Muscle layer of duodenum (tissue), 2 donors: ENCODE measurements around the gene NAMPT.
"Not testable (repeated sequence)": the region's sequence is repeated elsewhere in the genome, so short reads cannot be mapped to it uniquely, and the experiment has no call there.

ENCODE experiments used
- H3K27ac ChIP-seq: one replicate; pipeline ENCODE4 v1.7.0; 2013; ENCODE audit warnings: mild to moderate bottlenecking, low read length
- H3K27me3 ChIP-seq: one replicate; pipeline ENCODE4 v1.7.0; 2013; ENCODE audit warnings: low read depth, mild to moderate bottlenecking, control low read depth, low read length
- H3K36me3 ChIP-seq, 2 donors: one replicate each; pipeline ENCODE4 v1.7.0; 2013; ENCODE audit warnings: low read length in 2 of 2, control low read depth in 1 of 2, mild to moderate bottlenecking in 1 of 2; ENCODE audit not compliant: insufficient read depth in 2 of 2, control insufficient read depth in 1 of 2
- H3K4me1 ChIP-seq, 2 donors: one replicate each; pipeline ENCODE4 v1.7.0; 2013; ENCODE audit warnings: low read length in 2 of 2, mild to moderate bottlenecking in 2 of 2, control low read depth in 1 of 2, moderate library complexity in 1 of 2; ENCODE audit not compliant: insufficient read depth in 2 of 2, control insufficient read depth in 1 of 2
- H3K4me3 ChIP-seq, 2 donors: one replicate each; pipeline ENCODE4 v1.7.0; 2013; ENCODE audit warnings: low read length in 2 of 2, low read depth in 1 of 2, mild to moderate bottlenecking in 1 of 2
- H3K9me3 ChIP-seq, 2 donors: one replicate each; pipeline ENCODE4 v1.7.0; 2013; ENCODE audit warnings: low read length in 2 of 2, control low read depth in 1 of 2, mild to moderate bottlenecking in 1 of 2; ENCODE audit not compliant: control insufficient read depth in 1 of 2
- donor health status: healthy.

NAMPT gene

DNA sequence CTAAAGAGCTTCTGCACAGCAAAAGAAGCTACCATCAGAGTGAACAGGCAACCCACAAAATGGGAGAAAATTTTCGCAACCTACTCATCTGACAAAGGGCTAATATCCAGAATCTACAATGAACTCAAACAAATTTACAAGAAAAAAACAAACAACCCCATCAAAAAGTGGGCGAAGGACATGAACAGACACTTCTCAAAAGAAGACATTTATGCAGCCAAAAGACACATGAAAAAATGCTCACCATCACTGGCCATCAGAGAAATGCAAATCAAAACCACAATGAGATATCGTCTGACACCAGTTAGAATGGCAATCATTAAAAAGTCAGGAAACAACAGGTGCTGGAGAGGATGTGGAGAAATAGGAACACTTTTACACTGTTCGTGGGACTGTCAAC, 13.4 kb upstream of the NAMPT start:
- not testable (repeated sequence) for H3K4me1 ChIP-seq, H3K27ac ChIP-seq, H3K4me3 ChIP-seq, H3K27me3 ChIP-seq, H3K36me3 ChIP-seq, H3K9me3 ChIP-seq

DNA sequence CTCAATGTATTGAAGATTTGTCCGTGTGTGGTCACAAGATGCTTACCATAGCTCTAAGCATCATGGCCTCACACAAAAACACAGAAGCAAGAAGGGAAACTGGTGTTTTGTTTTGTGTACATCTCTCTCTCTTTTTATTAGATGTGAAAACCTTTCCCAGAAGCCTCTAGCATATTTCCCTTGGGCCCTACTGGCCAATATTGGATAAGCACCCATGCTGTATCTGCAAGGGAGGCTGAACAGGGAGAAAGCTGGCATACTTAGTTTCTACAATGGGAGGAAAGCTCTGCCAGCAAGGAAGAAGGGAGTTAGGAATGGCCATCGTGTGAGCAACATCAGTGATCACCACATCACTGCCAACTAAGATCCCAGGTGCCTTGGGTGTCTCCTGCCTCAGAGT, 9.6 kb upstream of the NAMPT start:
- H3K27me3 ChIP-seq = no peaks in the 10 kb centered on the region
- no peak overlapping the region for H3K27ac ChIP-seq
- no peaks in the 10 kb centered on the region for H3K4me1 ChIP-seq
- H3K36me3 ChIP-seq = no peaks in the 10 kb centered on the region
- no peak overlapping the region for H3K4me3 ChIP-seq
- no peaks in the 10 kb centered on the region for H3K9me3 ChIP-seq

- Histone ChIP-seq H3K27me3 (no peaks in the 10 kb centered on the region), H3K9me3 (no peaks in the 10 kb centered on the region), H3K4me1 (no peaks in the 10 kb centered on the region), H3K4me3 (no peak overlapping the region), H3K27ac (no peak overlapping the region), H3K36me3 (no peaks in the 10 kb centered on the region)
Observed at GRCh38 chr7:106291247-106291646, 6.5 kb upstream of the NAMPT start.

- Histone ChIP-seq H3K9me3 (no peaks in the 10 kb centered on the region), H3K36me3 (no peaks in the 10 kb centered on the region), H3K27ac (peak overlapping the region; percentile 82), H3K4me1 (no peaks in the 10 kb centered on the region), H3K27me3 (no peaks in the 10 kb centered on the region), H3K4me3 (no peak overlapping the region)
Observed at GRCh38 chr7:106290319-106290718, 5.5 kb upstream of the NAMPT start.

- H3K9me3 ChIP-seq = no peaks in the 10 kb centered on the region
- H3K4me3 ChIP-seq = no peak overlapping the region
- no peaks in the 10 kb centered on the region for H3K27me3 ChIP-seq
- no peaks in the 10 kb centered on the region for H3K36me3 ChIP-seq
- H3K27ac ChIP-seq = peak overlapping the region; percentile 82
- H3K4me1 ChIP-seq = no peaks in the 10 kb centered on the region
Observed at GRCh38 chr7:106289848-106290247, 5.1 kb upstream of the NAMPT start.

GRCh38 chr7:106288263-106288662, 3.5 kb upstream of the NAMPT start:
- H3K4me3 ChIP-seq = no peak overlapping the region
- H3K27ac ChIP-seq = no peak overlapping the region
- H3K9me3 ChIP-seq = no peaks in the 10 kb centered on the region
- no peaks in the 10 kb centered on the region for H3K27me3 ChIP-seq
- peaks cover 0 to 3% of the 10 kb centered on the region in 2 donors for H3K4me1 ChIP-seq
- no peaks in the 10 kb centered on the region for H3K36me3 ChIP-seq

DNA sequence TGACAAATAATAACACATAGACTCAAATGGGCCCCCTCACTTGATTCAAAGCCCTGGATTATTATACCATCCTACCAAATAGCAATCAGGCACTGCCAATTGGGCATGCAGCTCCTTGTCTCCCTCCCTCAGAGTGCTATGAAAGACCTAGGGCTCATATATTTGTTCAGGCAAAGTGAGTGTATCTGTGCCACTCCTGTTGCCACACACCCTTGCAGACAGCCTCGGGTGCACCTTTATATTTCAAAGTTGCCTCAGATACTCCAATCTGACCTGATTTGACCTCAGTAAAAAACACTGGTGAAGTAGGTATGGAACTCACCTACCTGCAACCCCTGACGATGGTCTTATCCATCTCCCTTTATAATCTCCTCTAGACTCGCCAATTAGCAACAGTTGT, 3.0 kb upstream of the NAMPT start:
- H3K27ac ChIP-seq = no peak overlapping the region
- no peaks in the 10 kb centered on the region for H3K9me3 ChIP-seq
- no peaks in the 10 kb centered on the region for H3K27me3 ChIP-seq
- H3K4me1 ChIP-seq = peaks cover 0 to 3% of the 10 kb centered on the region in 2 donors
- H3K4me3 ChIP-seq = no peak overlapping the region
- H3K36me3 ChIP-seq = no peaks in the 10 kb centered on the region

GRCh38 chr7:106285855-106286492, 1.2 kb upstream of the NAMPT start:
- H3K27me3 ChIP-seq = no peaks in the 10 kb centered on the region
- H3K4me1 ChIP-seq = peaks cover 0 to 3% of the 10 kb centered on the region in 2 donors
- peak overlapping the region; percentile 66 to 84 for H3K4me3 ChIP-seq
- peak overlapping the region; percentile 100 for H3K27ac ChIP-seq
- no peaks in the 10 kb centered on the region for H3K9me3 ChIP-seq
- H3K36me3 ChIP-seq = no peaks in the 10 kb centered on the region

GRCh38 chr7:106285051-106285854, 470 bp upstream of the NAMPT start:
- H3K27ac ChIP-seq = peak overlapping the region; percentile 100
- H3K9me3 ChIP-seq = no peaks in the 10 kb centered on the region
- H3K27me3 ChIP-seq = no peaks in the 10 kb centered on the region
- H3K4me3 ChIP-seq = peak overlapping the region; percentile 66 to 84
- H3K36me3 ChIP-seq = no peaks in the 10 kb centered on the region
- peaks cover 0 to 3% of the 10 kb centered on the region in 2 donors for H3K4me1 ChIP-seq

DNA sequence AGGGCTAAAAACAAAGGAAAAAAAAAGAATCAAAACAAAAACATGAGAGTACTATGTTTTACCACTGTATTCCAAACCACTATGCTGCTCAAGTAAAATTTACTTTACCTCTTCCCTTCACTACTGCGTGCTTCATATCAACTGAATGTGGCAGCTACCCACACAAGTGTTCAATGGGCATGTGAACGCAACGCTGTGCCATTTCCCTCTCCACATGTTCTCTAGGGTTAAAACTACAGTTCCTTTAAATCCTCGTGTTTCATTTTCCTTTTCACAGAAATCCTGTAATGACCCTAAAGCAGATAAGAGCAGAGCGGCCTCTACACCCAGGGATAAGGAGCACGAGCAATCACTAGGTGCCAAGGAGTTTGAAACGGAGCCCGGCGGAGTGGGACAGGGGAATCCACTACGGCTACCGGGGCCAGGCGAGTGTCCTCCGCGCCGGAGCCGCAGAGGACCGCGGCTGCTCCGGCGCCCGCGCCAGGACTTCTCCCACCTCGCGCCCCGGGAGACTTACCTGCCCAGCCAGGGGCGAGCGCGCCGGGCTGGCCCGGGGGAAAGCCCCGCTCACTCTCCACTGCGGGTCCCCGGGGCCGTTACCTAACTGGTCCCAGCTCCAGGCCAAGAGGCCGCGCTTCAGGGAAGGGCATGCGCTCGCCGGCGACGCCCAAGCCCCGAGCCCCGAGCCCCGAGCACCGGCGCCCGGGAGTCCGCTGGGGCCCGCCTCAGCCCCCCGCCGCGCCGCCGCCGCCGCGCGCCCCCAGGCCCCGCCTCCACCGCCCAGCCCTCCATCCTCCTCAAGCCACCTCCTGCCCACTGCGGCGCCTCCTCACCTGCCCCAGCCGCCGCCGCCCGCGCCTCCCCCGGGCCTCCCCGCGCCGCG, 711 bp downstream of the NAMPT start:
- peak overlapping the region; percentile 96 for H3K27ac ChIP-seq
- peaks cover 0 to 3% of the 10 kb centered on the region in 2 donors for H3K4me1 ChIP-seq
- H3K9me3 ChIP-seq = no peaks in the 10 kb centered on the region
- no peaks in the 10 kb centered on the region for H3K27me3 ChIP-seq
- H3K4me3 ChIP-seq = peak overlapping the region; percentile 81 to 97
- no peaks in the 10 kb centered on the region for H3K36me3 ChIP-seq

GRCh38 chr7:106283501-106283830, 1.3 kb downstream of the NAMPT start:
- Histone ChIP-seq H3K36me3 (no peaks in the 10 kb centered on the region), H3K4me3 (peak overlapping the region; percentile 81 to 97), H3K9me3 (no peaks in the 10 kb centered on the region), H3K4me1 (peaks cover 0 to 6% of the 10 kb centered on the region in 2 donors), H3K27me3 (no peaks in the 10 kb centered on the region), H3K27ac (peak overlapping the region; percentile 96)
